ENCODE measurements around the gene TMEM250. TPM values are rescaled to one million over a fixed set of nuclear protein-coding genes. Genes with fewer than 3 reads are reported as not detected.
A peak's percentile ranks its signal among the peaks of the same experiment; 100 is the strongest.

TMEM250 gene
- total RNA-seq, 1 donor from 2014 or later = 33.6 TPM

GRCh38 chr9:136124976-136125692 lies 6.5 kb upstream of the TMEM250 start:
- Mint-ChIP-seq H3K4me3 (ENCODE audit: unreplicated experiment) (peak overlapping the region; percentile 2), H3K4me1 (ENCODE audit: unreplicated experiment) (no peaks in the 10 kb centered on the region), H3K36me3 (ENCODE audit: low read depth, unreplicated experiment) (peaks cover 5% of the 10 kb centered on the region), H3K27me3 (ENCODE audit: unreplicated experiment) (peaks cover 9% of the 10 kb centered on the region), H3K9me3 (ENCODE audit: unreplicated experiment) (no peaks in the 10 kb centered on the region), H3K27ac (ENCODE audit: unreplicated experiment) (no peak overlapping the region)
- TF ChIP-seq, protein P1, sequence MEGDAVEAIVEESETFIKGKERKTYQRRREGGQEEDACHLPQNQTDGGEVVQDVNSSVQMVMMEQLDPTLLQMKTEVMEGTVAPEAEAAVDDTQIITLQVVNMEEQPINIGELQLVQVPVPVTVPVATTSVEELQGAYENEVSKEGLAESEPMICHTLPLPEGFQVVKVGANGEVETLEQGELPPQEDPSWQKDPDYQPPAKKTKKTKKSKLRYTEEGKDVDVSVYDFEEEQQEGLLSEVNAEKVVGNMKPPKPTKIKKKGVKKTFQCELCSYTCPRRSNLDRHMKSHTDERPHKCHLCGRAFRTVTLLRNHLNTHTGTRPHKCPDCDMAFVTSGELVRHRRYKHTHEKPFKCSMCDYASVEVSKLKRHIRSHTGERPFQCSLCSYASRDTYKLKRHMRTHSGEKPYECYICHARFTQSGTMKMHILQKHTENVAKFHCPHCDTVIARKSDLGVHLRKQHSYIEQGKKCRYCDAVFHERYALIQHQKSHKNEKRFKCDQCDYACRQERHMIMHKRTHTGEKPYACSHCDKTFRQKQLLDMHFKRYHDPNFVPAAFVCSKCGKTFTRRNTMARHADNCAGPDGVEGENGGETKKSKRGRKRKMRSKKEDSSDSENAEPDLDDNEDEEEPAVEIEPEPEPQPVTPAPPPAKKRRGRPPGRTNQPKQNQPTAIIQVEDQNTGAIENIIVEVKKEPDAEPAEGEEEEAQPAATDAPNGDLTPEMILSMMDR (IDR thresholded peaks at IDR 0.05; ENCODE audit: unreplicated experiment) = no peak
- no peak for DNase-seq (ENCODE audit: low spot score)

DNA sequence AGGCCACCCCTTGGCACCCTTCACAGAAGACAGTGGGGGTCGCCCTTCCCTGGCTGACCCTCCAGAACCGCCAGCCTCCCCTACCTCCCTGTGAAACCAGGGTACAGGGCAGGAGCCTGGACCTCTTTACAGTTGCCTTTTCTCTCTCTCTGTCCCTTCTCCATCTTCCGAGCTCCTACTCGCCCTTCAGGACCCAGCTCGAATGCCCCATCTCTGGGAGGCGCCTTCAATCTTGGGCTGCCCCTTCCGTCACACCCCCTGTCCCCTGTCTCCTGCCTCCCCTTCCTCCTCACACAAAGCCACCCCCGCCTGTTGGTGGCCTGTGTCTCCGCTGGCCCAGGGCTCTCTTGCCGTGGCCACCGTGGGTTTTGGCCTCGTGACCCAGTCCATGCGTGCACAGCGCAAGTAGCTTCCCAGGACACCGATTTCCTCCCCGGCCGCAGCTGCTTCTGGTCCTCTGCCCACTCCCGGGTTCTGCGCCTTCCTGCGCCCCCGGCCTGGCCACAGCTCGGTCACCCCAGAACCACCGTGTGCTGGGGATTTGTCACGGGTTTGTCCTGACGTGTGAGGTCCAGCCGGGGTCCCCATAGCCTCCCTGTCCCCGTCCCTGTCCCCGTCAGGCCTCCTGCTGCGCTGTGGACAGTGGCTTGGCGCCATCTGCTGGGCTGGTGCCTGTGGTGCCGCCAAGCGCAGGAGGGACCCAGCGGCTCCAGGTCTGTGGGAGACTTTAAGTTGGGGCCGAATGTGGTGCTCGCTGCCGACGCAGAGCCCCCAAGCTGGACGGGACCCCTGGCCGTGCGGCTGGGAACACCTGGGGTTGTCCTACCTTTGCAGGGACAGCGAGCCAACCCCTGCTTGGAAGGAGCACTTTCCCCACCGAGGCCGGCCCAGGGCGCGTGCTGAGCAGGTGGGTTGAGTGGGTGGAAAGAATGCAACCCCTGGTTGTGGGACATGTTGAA lies 4.0 kb upstream of the TMEM250 start:
- TF ChIP-seq, protein P1 (IDR thresholded peaks at IDR 0.05; ENCODE audit: unreplicated experiment) = peak; percentile 86
- H3K4me3 Mint-ChIP-seq (ENCODE audit: unreplicated experiment) = no peak overlapping the region
- no peak overlapping the region for H3K27ac Mint-ChIP-seq (ENCODE audit: unreplicated experiment)
- H3K36me3 Mint-ChIP-seq (ENCODE audit: low read depth, unreplicated experiment) = peaks cover 5% of the 10 kb centered on the region
- no peaks in the 10 kb centered on the region for H3K4me1 Mint-ChIP-seq (ENCODE audit: unreplicated experiment)
- DNase-seq (ENCODE audit: low spot score) = peak; percentile 79
- H3K9me3 Mint-ChIP-seq (ENCODE audit: unreplicated experiment) = no peaks in the 10 kb centered on the region
- peaks cover 7% of the 10 kb centered on the region for H3K27me3 Mint-ChIP-seq (ENCODE audit: unreplicated experiment)

DNA sequence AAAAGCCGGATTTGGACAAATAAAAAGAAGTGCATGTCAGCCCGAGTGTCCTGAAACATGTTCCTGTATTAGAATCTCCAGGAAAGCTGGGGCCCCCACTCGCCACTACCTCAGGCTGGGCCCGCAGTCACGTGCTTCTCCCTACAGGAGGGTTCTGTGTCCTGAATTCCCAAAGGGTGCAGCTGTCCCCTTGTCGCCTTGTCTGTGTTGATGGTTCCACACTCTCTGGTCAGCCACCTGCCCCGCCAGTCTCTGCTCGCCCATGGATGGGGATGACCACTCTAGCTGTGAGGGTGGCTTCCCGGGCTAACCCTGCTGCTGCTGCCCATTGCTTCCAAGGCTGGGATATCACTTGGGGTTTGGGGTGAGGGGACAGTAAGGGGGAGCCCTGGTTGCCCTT lies 3.1 kb upstream of the TMEM250 start:
- Mint-ChIP-seq H3K4me3 (ENCODE audit: unreplicated experiment) (no peak overlapping the region), H3K27me3 (ENCODE audit: unreplicated experiment) (peaks cover 7% of the 10 kb centered on the region), H3K36me3 (ENCODE audit: low read depth, unreplicated experiment) (peaks cover 5% of the 10 kb centered on the region), H3K4me1 (ENCODE audit: unreplicated experiment) (no peaks in the 10 kb centered on the region), H3K27ac (ENCODE audit: unreplicated experiment) (no peak overlapping the region), H3K9me3 (ENCODE audit: unreplicated experiment) (no peaks in the 10 kb centered on the region)
- TF ChIP-seq, protein P1 (IDR thresholded peaks at IDR 0.05; ENCODE audit: unreplicated experiment) = no peak
- DNase-seq (ENCODE audit: low spot score) = no peak

GRCh38 chr9:136120438-136120844 lies 1.8 kb upstream of the TMEM250 start:
- peaks cover 6% of the 10 kb centered on the region for H3K27me3 Mint-ChIP-seq (ENCODE audit: unreplicated experiment)
- DNase-seq (ENCODE audit: low spot score) = no peak
- H3K27ac Mint-ChIP-seq (ENCODE audit: unreplicated experiment) = no peak overlapping the region
- H3K36me3 Mint-ChIP-seq (ENCODE audit: low read depth, unreplicated experiment) = peaks cover 5% of the 10 kb centered on the region
- TF ChIP-seq, protein P1 (IDR thresholded peaks at IDR 0.05; ENCODE audit: unreplicated experiment) = no peak
- no peaks in the 10 kb centered on the region for H3K9me3 Mint-ChIP-seq (ENCODE audit: unreplicated experiment)
- no peak overlapping the region for H3K4me3 Mint-ChIP-seq (ENCODE audit: unreplicated experiment)
- H3K4me1 Mint-ChIP-seq (ENCODE audit: unreplicated experiment) = no peaks in the 10 kb centered on the region
